NCI-H2107 treated with DMSO at 0.1 percent for 48 hours (cell line): ENCODE results near the gene AAGAB.

Source experiments
- DNase-seq: peaks from one replicate; lab custom pipeline; 2025; ENCODE audit not compliant: unreplicated experiment; lab: John Stamatoyannopoulos, UW

Gene AAGAB

GRCh38 chr15:67174864-67175573 lies 79.4 kb downstream of the AAGAB start:
- DNase-seq, result peak; percentile 35

GRCh38 chr15:67174446-67174845 lies 80.0 kb downstream of the AAGAB start:
- DNase-seq, result no peak

- no peak for DNase-seq
Measured at GRCh38 chr15:67173786-67174185, 80.7 kb downstream of the AAGAB start.

GRCh38 chr15:67173005-67173404 lies 81.5 kb downstream of the AAGAB start:
- DNase-seq, result no peak

GRCh38 chr15:67172172-67172571 lies 82.3 kb downstream of the AAGAB start:
- no peak for DNase-seq

- DNase-seq, result no peak
Measured at GRCh38 chr15:67171471-67171870, 83.0 kb downstream of the AAGAB start.

- no peak for DNase-seq
Measured at GRCh38 chr15:67170143-67170925, 84.1 kb downstream of the AAGAB start.

GRCh38 chr15:67168694-67169093 lies 85.8 kb downstream of the AAGAB start:
- no peak for DNase-seq

GRCh38 chr15:67167091-67167490 lies 87.4 kb downstream of the AAGAB start:
- DNase-seq, result no peak

- no peak for DNase-seq
Measured at GRCh38 chr15:67166280-67167009, 88.0 kb downstream of the AAGAB start.

- no peak for DNase-seq
Measured at GRCh38 chr15:67165254-67166253, 88.9 kb downstream of the AAGAB start.

- DNase-seq, result no peak
Measured at GRCh38 chr15:67164811-67165253, 89.6 kb downstream of the AAGAB start.

- no peak for DNase-seq
Measured at GRCh38 chr15:67164401-67164791, 90.1 kb downstream of the AAGAB start.

GRCh38 chr15:67163180-67163579 lies 91.3 kb downstream of the AAGAB start:
- no peak for DNase-seq

GRCh38 chr15:67161881-67162280 lies 92.6 kb downstream of the AAGAB start:
- no peak for DNase-seq

GRCh38 chr15:67161412-67161811 lies 93.0 kb downstream of the AAGAB start:
- no peak for DNase-seq

GRCh38 chr15:67158367-67158766 lies 96.1 kb downstream of the AAGAB start:
- no peak for DNase-seq

- no peak for DNase-seq
Measured at GRCh38 chr15:67157521-67158252, 96.8 kb downstream of the AAGAB start.

- DNase-seq, result no peak
Measured at GRCh38 chr15:67156834-67157233, 97.6 kb downstream of the AAGAB start.

GRCh38 chr15:67156426-67156825 lies 98.0 kb downstream of the AAGAB start:
- no peak for DNase-seq
